ENCODE measurements around the gene E2F3. TPM values are rescaled to one million over a fixed set of nuclear protein-coding genes. Genes with fewer than 3 reads are reported as not detected.

The E2F3 gene
- total RNA-seq, 1 experiment from 2014 or later: 35.7 TPM

- Histone ChIP-seq H2BK5ac (ENCODE audit: insufficient read length, low read length) (no peak overlapping the region), H3K4ac (ENCODE audit: low read depth, low read length) (no peak overlapping the region), H2BK15ac (ENCODE audit: low read depth, low read length) (no peak overlapping the region), H3K4me1 (ENCODE audit: insufficient read depth, low read length) (no peaks in the 10 kb centered on the region), H2BK20ac (ENCODE audit: low read depth, low read length, poor library complexity, severe bottlenecking) (no peak overlapping the region), H2BK120ac (ENCODE audit: low read depth, low read length, poor library complexity, severe bottlenecking) (no peak overlapping the region), H3K79me2 (ENCODE audit: insufficient read depth, low read length) (no peaks in the 10 kb centered on the region), H3K27me3 (ENCODE audit: insufficient read depth, low read length) (no peaks in the 10 kb centered on the region), H3K79me1 (ENCODE audit: insufficient read depth, low read depth, low read length, poor library complexity, severe bottlenecking) (no peaks in the 10 kb centered on the region), H3K56ac (ENCODE audit: insufficient read length, low read depth, low read length) (no peak overlapping the region), H4K8ac (replicated peaks; ENCODE audit: insufficient read length, low read depth, low read length) (no peak overlapping the region), H3K14ac (ENCODE audit: insufficient read depth, low read length) (no peak overlapping the region), H4K5ac (ENCODE audit: insufficient read length, low read depth, low read length) (no peak overlapping the region), H4K91ac (ENCODE audit: insufficient read length, low read depth, low read length) (no peak overlapping the region), H3K4me2 (ENCODE audit: insufficient read depth, insufficient read length, low read length) (no peak overlapping the region), H3K23me2 (ENCODE audit: insufficient read length, low read depth, low read length, poor library complexity, severe bottlenecking) (no peaks in the 10 kb centered on the region), H3K27ac (ENCODE audit: insufficient read length, low read depth, low read length) (no peak overlapping the region), H3K23ac (ENCODE audit: insufficient read length, low read depth, low read length) (no peak overlapping the region), H3K9ac (ENCODE audit: extremely low read depth, insufficient read length, low read length) (no peak overlapping the region), H2AK5ac (ENCODE audit: insufficient read length, low read length) (no peak overlapping the region), H2BK12ac (ENCODE audit: insufficient read length, low read depth, low read length) (no peak overlapping the region), H3K9me3 (ENCODE audit: control insufficient read depth, low read depth, low read length) (no peaks in the 10 kb centered on the region), H3K18ac (ENCODE audit: insufficient read length, low read depth, low read length) (no peak overlapping the region), H3T11ph (ENCODE audit: low read length) (no peak overlapping the region), H4K20me1 (ENCODE audit: control insufficient read depth, insufficient read depth, insufficient read length) (no peaks in the 10 kb centered on the region), H2AFZ (ENCODE audit: low read length) (no peak overlapping the region)
- no peak overlapping the region for H3K27ac Mint-ChIP-seq
- WGBS (ENCODE audit: extremely low coverage, insufficient read length, low lambda C conversion rate): no CpG with 5 or more reads among the region's 2 CpGs
- no peaks in the 10 kb centered on the region for H3K4me1 Mint-ChIP-seq
- TF ChIP-seq CTCF (conservative IDR thresholded peaks at IDR 0.05): no peak
- peaks cover 0 to 5% (median 3%) of the 10 kb centered on the region in 3 experiments; a peak in 3 of 7 replicates for H3K36me3 Mint-ChIP-seq (ENCODE audit: insufficient read depth in 1 of 3, low read depth in 3 of 3)
- H3K9me3 Mint-ChIP-seq: no peaks in the 10 kb centered on the region
- no peak overlapping the region for H3K4me3 Mint-ChIP-seq
- no peaks in the 10 kb centered on the region for H3K27me3 Mint-ChIP-seq (ENCODE audit: low read depth)
- no peak for DNase-seq
Observed at GRCh38 chr6:20498041-20498385, 96.3 kb downstream of the E2F3 start.

Data from H9 (cell line).